H1 (cell line): ENCODE data around the gene ZNF516. TPM values are rescaled to one million over a fixed set of nuclear protein-coding genes. Genes with fewer than 3 reads are reported as not detected.

ENCODE experiments used
- CHD1 ChIP-seq: IDR thresholded peaks from 2 replicates; pipeline ENCODE4 v1.6.1; 2012; ENCODE audit warnings: low read depth, low read length, improper control_type of control experiment
- CHD2 ChIP-seq: IDR thresholded peaks from 2 replicates; pipeline ENCODE4 v1.6.1; 2012; ENCODE audit warnings: low read length, improper control_type of control experiment
- CTBP2 ChIP-seq: IDR thresholded peaks from 2 replicates; pipeline ENCODE4 v1.7.0; 2011; ENCODE audit warnings: borderline replicate concordance, mild to moderate bottlenecking, moderate library complexity, mixed read lengths, low read length; ENCODE audit not compliant: insufficient read depth, insufficient read length
- EGR1 ChIP-seq: IDR thresholded peaks from 2 replicates; pipeline ENCODE4 v1.6.1; 2011; ENCODE audit warnings: low read depth, low read length, borderline replicate concordance
- polyA plus RNA-seq, 7 experiments: library from polyadenylated mRNA; depleted of rRNA in 3 of 7; stranded (reverse) in 5 of 7; unstranded in 2 of 7; fragments of >200 nt in 5 of 7; fragments of 200-250 nt in 2 of 7; gene quantifications; 1 replicate in 5 of 7; 2 replicates in 1 of 7; 4 replicates in 1 of 7; pipeline versions ENCODE4 v1.2.1 to v1.2.3, GENCODE V29; 2011 to 2013; ENCODE audit warnings: missing spikeins in 2 of 7, mixed read lengths in 2 of 7
- total RNA-seq: library from RNA; stranded (reverse); fragmentation: NEBNext Ultra II Directional; extraction: Animal tissue kit (Norgen Biotek cat#: 25700); gene quantifications from 2 replicates; pipeline ENCODE4 v1.2.1, GENCODE V29; 2021

ZNF516 gene
- total and polyA plus RNA-seq, 2 of the 8 experiments (the other 6 are each of a cell fraction or from before 2014, with no cell fraction given), result 7.3 to 17.0 TPM

GRCh38 chr18:76461692-76462325 is 33.2 kb downstream of the ZNF516 start (continued):
- TF ChIP-seq CHD2 (no peak), CHD1 (no peak), CTBP2 (no peak), EGR1 (no peak)
